ENCODE data around the gene CD44.

The CD44 gene

DNA sequence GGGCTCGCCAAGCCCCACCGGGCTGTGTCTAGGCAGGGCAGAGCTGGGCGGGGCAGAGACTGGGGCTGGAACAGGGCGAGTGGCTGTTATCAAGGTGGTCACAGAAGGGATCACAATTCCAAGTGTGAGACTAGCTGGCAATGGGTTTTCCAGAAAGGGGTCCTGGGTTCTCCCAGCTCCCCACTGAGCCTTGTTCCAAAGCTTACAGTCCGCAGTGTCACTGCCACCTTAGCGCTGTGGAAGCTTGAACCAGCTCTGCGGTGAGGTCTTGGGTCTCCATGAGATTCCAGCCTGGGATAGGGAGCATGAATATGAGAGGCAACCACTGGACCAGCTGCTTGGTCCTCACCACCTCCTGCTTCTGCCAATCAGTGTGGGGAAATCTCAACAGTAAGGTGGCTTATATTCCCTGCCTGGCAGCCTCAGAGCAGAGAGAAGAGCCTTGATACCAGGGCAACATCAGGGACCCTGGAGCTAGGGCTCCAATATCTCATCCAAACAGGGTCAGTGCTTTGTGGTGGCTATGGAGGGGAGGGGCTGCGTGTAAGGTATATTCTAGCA, 831 bp downstream of the CD44 start:
- no peak for DNase-seq (ENCODE audit: low read depth)

DNA sequence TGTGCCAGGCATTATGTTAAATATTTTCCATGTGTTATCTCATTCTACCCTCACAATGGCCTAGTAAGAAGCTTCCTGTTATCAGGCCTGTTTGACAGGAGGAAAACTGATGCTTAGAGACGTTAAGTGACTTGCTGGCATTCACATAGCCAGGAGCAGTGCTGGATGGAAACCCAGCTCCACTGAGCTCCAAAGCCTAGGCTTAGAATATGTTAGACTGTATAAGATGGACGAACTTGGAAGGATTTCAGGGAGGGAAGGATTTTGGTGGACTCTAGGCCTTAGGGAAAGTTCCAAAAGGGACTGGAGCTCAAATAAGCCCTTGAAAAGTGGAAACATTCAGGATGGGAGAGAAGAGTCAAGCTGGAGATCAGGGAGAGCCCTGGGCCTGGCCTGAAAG, 2.1 kb downstream of the CD44 start:
- no peak for DNase-seq (ENCODE audit: low read depth)

GRCh38 chr11:35141571-35141971, 2.6 kb downstream of the CD44 start:
- no peak for DNase-seq (ENCODE audit: low read depth)

GRCh38 chr11:35142481-35143075, 3.6 kb downstream of the CD44 start:
- DNase-seq (ENCODE audit: low read depth) = no peak

GRCh38 chr11:35143297-35144135, 4.5 kb downstream of the CD44 start:
- DNase-seq (ENCODE audit: low read depth) = no peak

GRCh38 chr11:35144136-35144741, 5.3 kb downstream of the CD44 start:
- no peak for DNase-seq (ENCODE audit: low read depth)

DNA sequence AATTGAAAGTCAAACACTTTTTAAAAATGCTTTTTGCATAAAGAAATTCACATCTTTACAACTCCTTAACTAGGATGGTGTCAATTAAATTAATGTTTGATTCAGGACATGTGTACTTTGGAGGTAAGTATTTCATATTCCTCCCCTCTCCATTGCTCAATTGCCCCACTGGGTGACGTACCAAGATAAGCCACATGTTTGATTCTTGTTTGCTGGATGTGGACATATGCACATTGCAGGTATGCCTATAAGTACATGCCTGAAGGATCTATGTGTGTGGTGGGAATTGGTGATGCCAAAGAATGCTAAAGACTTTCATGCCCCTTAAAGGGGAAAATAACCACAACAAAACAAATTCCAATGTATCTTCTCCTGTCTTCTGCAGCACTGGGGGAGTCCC, 5.8 kb downstream of the CD44 start:
- DNase-seq (ENCODE audit: low read depth) = no peak

DNA sequence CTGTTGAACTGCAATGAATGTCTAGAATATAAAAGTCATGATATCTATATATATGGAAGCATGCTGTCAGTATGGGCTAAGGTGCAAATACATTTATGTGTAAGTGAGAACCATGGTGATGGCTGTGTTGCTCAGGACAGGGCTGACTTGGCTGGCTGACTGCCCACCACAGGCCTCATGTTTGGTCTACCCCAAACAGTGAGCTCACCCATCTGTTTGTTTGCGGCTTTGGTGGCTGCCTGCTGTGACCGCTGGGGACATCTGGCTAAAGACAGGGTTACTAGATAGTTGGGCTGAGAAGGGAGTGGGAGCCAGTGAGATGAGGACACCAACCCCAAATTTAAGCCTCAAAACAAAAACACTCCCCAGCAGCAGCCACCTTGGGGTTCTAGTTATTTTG, 6.3 kb downstream of the CD44 start:
- no peak for DNase-seq (ENCODE audit: low read depth)

- DNase-seq (ENCODE audit: low read depth) = no peak
Measured at GRCh38 chr11:35146074-35146521, 7.1 kb downstream of the CD44 start.

GRCh38 chr11:35146711-35147110, 7.7 kb downstream of the CD44 start:
- no peak for DNase-seq (ENCODE audit: low read depth)

DNA sequence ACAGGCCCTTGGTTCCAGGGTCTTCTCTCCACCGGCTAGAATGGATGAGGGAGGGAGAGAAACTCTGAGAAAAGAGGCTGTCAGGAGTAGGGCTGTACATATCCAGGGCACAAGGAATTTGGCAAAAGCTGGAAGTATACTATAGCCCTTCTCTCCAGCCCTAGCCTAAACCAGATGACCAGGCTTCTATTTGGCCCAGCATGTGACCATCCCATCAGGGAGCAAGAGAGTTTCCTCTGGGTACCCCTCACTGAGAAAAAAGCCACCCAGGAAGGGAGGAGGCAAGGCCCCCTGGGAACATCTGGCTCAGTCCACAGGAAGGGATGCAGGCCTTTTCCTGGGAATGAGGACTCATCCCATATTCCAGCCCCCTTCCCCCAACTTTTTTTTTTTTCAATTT, 8.3 kb downstream of the CD44 start:
- DNase-seq (ENCODE audit: low read depth) = no peak

GRCh38 chr11:35148163-35148837, 9.3 kb downstream of the CD44 start:
- no peak for DNase-seq (ENCODE audit: low read depth)

DNA sequence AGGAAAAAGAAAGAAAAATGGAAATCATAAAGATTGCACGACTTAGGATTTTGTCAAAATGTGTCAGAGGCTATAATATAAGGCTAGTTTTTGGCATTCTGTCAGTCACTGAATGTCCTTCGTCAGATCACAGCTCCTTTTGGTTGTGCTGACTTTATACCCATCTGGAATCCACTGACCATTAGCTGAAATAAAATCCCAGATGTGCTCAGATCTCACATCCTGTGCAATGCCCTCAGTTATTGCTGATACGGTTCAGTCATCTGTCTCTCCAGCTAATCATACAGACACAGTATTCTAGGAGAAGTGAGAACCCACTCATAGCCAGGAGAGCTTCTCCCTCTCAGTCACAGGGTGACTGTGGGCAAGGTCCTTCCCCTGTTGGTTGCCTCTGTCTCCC, 11.5 kb downstream of the CD44 start:
- DNase-seq (ENCODE audit: low read depth) = no peak

GRCh38 chr11:35151241-35151640, 12.3 kb downstream of the CD44 start:
- DNase-seq (ENCODE audit: low read depth) = no peak

DNA sequence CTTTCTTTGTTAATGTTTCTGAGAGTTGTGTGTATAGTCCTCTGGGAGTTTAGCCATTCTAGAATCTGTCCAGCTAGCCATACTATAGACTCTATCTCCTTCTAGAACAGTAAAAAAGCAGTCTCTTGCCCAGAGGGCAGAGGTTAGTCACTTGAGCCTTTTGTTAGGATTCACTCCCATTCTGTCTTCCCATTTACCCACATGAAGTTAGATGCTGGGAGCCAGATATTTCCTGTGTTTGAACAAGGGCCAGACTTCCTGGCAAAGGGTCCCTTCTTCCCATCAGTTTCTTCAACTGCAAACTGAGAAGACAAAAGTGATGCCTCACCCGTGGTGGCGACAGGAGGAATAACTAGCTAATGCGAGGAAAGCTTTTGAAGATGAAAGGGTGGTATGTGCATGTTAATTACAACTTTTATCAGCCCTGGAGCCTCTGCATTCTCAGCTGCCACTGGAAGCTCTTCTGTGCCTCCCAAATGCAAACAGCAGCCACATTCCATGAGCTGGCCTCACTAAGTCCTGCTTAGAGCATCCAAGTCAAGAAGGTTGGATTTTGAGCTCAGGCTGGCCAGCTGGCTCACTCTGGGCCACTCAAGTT, 12.8 kb downstream of the CD44 start:
- DNase-seq (ENCODE audit: low read depth) = no peak

DNA sequence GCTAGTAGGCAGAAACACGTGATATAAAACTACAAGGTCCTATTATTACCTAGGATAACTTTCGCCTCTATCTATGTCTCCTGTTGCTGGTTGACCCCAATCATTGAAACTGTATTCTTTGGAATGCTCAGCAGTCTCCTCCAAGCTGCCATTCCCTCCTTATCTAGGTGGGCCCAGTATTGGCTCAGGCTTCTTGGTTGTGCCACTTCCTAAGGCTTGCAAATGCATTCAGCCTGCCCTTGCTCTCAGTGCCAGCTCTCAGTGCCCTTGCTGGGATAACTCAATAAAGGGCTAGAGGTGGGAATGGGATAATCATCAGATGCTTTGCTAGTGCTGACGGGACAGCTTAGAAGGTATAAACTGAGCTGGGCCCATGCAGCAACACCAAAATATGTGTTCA, 13.6 kb downstream of the CD44 start:
- no peak for DNase-seq (ENCODE audit: low read depth)

DNA sequence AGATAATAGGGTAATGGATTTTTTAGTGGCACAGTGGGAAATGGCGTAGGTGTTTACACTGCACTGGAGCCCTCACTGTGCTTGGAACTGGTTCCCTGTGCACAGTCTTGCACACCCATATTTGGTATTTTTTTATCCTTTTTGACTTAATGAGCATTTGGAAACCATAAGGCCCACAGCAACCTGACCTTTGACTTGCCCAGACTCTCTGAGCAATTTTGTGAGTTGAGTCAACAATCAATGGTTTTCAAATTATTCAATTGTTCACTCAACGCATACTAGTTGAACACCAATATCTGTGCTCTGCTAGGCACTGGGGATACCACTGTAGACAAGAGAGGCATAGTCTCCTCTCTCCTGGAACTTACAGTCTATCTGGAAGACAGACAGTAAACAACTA, 14.3 kb downstream of the CD44 start:
- no peak for DNase-seq (ENCODE audit: low read depth)

DNA sequence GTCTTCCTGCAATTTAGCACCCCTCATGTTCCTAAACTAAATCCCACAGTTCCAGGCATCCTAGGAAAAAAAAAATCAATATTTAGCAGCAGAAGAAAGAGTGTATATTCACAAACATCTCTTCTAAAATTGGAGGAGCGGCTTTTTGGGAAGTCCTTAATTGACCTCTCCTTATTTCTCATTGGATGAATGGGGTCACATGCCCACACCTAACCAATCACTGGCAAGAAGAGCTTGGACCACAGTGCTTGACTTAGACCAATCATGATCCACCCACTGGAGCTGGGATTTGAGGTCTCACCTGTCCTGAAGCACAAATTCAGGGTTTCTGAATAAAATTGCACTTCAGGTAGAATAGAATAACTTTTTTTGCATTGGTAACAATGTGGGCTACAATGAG, 16.0 kb downstream of the CD44 start:
- DNase-seq (ENCODE audit: low read depth) = no peak

DNA sequence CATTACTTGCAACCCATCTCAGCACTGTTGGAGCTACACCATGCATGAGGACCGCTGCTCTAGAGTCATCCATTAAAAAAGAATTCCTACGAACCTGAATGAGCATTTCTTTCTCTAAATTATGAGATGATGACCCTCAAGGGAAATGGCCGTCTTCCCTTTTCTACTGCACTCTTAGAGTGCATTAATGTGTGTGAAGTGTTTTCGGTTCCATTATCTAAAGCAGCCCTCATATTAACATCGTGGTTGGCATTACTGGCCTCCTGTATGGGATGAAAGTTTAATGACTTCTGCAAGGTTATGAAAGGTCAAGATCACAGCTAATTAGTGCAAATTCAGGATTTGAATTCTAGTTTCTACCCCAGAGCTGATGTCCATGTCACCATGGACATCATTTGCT, 16.7 kb downstream of the CD44 start:
- DNase-seq (ENCODE audit: low read depth) = no peak

DNA sequence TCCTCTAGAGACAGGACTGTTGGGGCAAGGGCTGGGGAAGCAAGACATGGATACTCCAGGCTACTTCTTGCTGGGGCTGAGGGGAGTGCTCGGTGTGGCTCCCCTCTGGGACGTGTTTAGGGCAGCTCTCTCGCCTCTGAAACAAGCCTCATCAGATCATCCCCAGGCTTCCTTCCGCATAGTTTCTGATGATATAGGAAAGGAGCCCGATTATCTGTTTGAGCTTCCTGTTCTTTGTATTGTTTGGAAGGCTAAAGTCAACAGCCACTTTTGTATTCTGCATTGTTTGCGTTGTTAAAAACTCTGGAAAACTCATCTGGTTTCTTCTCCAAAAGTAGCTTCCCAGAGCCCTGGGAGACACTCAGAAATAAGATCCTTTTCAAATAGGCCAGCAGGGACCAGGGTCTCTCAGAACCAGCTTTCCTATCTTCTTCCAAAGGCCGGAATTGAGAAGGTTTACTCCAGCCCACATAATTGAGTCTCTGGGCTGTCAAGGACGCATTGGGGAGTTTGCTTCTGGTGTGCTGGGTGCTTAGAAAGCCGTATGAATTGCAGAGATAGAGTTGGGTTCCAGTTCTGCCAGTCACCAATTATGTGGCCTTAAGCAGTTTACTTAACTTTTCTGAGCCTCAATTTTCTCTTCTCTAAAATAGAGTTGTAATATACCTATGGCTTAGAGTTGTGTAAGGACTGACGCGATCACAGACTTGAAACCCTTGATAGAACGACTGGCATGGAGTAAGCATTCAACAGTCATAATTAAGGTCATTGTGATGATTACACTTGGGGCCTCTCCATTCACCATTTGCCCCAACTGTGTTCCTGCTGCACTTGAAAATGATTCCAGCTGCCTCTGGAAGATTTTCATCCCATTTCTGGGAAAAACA, 19.1 kb downstream of the CD44 start:
- no peak for DNase-seq (ENCODE audit: low read depth)

Data from fibroblast of the conjunctiva (primary cell).